ENCODE data around the gene GPR146. TPM values are rescaled to one million over a fixed set of nuclear protein-coding genes. Genes with fewer than 3 reads are reported as not detected.

GPR146 gene
- total and polyA plus RNA-seq, 2 of the 13 experiments (the other 11 are each of a cell fraction or from before 2014, with no cell fraction given), result 2.0 to 15.9 TPM

- TF ChIP-seq ZNF710 (CRISPR knock-in tag; IDR thresholded peaks at IDR 0.05; ENCODE audit: borderline replicate concordance), result 0 out of 2 replicates have a peak, but pooled peaks have one; percentile 11
- no peak for TF ChIP-seq ZNF598 (CRISPR knock-in tag; IDR thresholded peaks at IDR 0.05; ENCODE audit: borderline replicate concordance)
- TF ChIP-seq HHEX (CRISPR knock-in tag; IDR thresholded peaks at IDR 0.05), result no peak
- TF ChIP-seq GABPA (IDR thresholded peaks at IDR 0.05; ENCODE audit: low read depth, low read length), result no peak
- TF ChIP-seq GABPA (CRISPR knock-in tag; IDR thresholded peaks at IDR 0.05; ENCODE audit: low read depth), result no peak
- TF ChIP-seq ZNF562 (CRISPR knock-in tag; IDR thresholded peaks at IDR 0.05; ENCODE audit: borderline replicate concordance), result no peak
- no peak for TF ChIP-seq ZNF205 (CRISPR knock-in tag; IDR thresholded peaks at IDR 0.05)
- TF ChIP-seq PHF20 (CRISPR knock-in tag; IDR thresholded peaks at IDR 0.05), result no peak
- TF ChIP-seq ZC3H13 (CRISPR knock-in tag; IDR thresholded peaks at IDR 0.05), result no peak
- TF ChIP-seq NCOA1 (CRISPR knock-in tag; IDR thresholded peaks at IDR 0.05), result no peak
- no peak for TF ChIP-seq ZBED4 (CRISPR knock-in tag; IDR thresholded peaks at IDR 0.05; ENCODE audit: borderline replicate concordance)
- no peak for TF ChIP-seq HOXA7 (CRISPR knock-in tag; IDR thresholded peaks at IDR 0.05)
- no peak for TF ChIP-seq RBFOX2 (IDR thresholded peaks at IDR 0.05; ENCODE audit: low read depth, low read length)
- no peak for TF ChIP-seq DBP (CRISPR knock-in tag; IDR thresholded peaks at IDR 0.05; ENCODE audit: not compliant biosample characterization)
- 0 out of 2 replicates have a peak, but pooled peaks have one; percentile 37 for TF ChIP-seq RFXANK (CRISPR knock-in tag; IDR thresholded peaks at IDR 0.05)
- no peak for TF ChIP-seq EP300 (IDR thresholded peaks at IDR 0.05; ENCODE audit: low read depth in 2 of 2, low read length in 2 of 2)
- no peak for TF ChIP-seq EP300 (CRISPR knock-in tag; IDR thresholded peaks at IDR 0.05; ENCODE audit: borderline replicate concordance)
- no peak for TF ChIP-seq ATM (IDR thresholded peaks at IDR 0.05; ENCODE audit: borderline replicate concordance)
- no peak for TF ChIP-seq MNT (IDR thresholded peaks at IDR 0.05)
These were observed 43.1 kb downstream of the GPR146 start (continued) for GRCh38 chr7:1087465-1087814.

Data from HepG2 (cell line).